Measurements from ENCODE around the gene SLAMF9.

Gene SLAMF9

DNA sequence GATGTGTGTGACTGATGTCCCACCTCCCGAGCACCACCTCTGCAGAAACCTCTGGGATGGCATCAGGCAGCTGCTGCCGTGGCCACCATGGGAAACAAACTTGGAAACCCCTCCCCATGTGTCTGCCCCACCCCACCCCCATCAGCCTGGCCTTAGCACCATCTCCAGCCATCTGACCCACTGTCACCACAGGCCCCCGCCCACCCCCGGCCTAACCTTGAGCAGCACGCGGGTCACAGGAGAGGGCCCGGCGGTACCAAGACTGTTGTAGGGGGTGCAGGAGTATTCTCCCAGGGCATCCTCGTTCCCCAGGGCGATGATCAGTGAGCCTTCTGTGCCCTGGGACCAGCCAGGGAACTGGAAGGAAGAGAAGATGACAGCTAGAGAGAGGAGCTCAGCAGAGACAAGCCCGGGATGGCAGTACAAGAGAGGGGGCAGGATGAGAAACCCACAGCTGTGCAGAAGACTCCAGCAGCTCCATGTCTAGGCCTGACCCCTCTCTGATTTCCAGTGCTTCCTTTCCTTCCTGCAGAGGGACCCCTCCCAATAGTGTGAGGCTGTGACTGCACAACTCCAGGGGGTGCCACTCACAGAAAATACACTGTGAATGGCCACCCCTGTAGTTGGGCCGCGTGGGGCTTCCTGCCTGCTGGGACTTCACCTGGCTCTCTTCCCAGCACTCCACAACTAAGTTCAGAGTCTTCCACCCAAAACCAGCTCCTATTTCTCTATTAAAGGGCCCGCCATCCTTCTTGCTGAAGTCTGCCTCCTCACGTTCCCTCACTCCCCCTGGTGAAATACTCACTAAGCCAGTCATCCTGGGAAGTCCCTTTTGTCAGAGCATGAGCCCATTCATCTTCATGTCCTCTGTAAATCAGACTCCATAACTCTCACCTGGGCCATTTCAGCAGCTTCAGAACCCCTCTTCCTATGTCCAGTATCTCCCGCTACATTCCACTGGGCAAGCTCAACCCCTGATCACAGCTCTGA lies 21.4 kb downstream of the SLAMF9 start:
- no peak for DNase-seq

DNA sequence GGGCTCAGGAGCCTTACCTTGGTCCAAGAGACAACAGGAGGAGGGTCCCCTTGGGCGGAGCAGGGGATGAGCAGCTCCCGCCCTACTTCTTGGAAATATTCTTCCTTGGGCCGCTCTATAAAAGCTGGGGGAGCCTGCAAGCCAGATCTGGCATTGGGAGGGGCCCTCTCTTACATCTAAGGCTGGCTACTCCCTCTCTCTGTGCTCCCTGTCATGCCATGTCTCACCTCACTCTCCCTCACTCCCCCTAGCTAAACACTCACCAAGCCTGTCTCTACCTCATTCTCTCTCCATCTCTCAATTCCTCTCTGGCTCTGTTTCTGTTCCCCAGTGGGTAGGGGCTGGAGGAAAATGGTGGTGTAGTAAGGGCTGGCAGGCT lies 22.3 kb downstream of the SLAMF9 start:
- DNase-seq: no peak

- DNase-seq: no peak
Measured at GRCh38 chr1:159931101-159931794, 22.8 kb downstream of the SLAMF9 start.

DNA sequence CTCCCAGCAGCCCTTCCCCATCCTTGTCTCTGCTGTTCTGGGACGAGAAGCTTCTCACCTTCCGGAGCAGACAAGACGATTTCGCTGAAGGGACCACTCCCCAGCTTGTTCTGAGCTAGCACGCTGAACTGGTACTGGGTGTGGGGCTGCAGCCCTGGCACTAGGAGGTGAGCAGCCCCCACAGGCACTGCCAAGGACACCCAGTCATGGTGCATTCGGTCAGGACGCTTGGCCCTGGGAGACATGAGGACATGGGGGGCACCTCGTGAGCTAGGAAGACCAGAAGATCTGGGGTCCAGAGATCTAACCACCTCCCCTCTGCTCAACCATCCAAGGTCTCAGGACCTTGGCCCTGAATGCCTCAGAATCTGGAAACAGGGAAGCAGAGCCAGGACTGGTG lies 23.4 kb downstream of the SLAMF9 start:
- no peak for DNase-seq

DNA sequence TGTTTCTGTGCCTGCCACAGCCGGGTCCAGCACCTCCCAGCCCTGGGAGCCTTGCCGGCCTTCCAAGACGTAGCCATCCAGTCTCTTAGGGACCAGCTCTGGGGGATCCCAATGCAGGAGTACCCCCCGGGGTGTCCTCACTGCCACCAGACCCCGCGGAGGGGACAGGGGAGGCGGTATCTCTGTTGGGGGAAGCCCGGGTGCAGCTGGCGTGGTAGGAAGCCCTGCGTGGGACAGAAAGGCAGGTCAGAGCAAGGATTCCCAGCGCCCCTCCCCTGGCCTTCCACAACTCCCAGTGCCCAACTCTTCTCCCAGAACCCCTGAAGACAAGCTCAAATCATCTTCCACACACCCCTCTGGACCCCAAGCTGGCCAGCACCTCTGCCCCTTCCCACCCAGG lies 23.8 kb downstream of the SLAMF9 start:
- DNase-seq: no peak

- DNase-seq: no peak
Measured at GRCh38 chr1:159929155-159930051, 24.6 kb downstream of the SLAMF9 start.

DNA sequence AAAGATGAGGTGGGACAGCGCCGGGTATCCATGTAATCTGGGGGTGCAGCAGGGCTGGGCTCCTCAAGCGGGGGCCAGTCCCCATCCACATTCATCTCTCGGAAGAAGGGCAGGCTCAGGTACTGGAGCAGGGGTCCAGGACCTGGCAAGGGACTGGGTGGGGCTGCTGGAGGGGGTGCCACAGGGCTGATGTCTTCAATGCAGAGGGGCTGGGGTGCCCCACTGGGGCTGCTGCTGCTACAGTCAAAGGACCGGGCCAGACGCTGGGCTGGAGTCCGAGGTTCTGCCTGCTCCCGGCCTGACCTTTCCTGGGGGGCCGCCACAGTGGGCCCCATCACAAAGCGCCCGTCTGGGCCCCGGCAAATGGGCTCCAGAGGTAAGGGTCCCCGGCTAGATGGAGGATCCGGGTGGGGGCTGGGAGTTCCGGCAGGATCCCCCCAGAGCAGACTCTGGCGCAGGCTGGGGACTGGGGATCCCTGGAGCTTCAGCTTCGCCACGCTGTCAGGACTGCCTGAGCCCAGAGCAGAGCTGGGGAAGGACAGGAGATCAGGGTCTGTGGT lies 25.5 kb downstream of the SLAMF9 start:
- DNase-seq: no peak

- DNase-seq: no peak
Measured at GRCh38 chr1:159927849-159928431, 26.1 kb downstream of the SLAMF9 start.

GRCh38 chr1:159927211-159927848 lies 26.7 kb downstream of the SLAMF9 start:
- DNase-seq: no peak

DNA sequence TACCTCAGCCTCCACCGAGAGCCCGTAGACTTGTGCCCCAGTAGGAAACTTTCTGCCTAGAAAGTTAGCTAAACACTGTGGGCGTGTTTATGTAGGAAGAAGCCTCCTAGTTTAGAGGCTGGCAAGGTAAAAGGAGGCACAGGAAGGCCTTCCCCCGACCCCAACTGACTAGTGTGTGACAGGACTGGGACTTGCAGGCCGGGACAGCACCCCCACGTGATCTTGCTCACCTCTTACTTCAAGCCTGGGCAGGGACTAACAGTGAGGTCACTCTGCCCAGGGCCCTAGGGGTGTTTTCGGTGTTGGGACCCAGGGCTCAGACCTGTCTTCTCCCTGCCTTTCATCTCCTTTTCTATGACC lies 28.3 kb downstream of the SLAMF9 start:
- DNase-seq: no peak

GRCh38 chr1:159924791-159925718 lies 29.0 kb downstream of the SLAMF9 start, which contains the start of gene TAGLN2:
Gene TAGLN2, minus strand, starts transcription at chr1:159925507. Its CDS starts 4,998 bp downstream, at chr1:159920509.
- DNase-seq: peak; percentile 94

- peak; percentile 85 for DNase-seq
Measured at GRCh38 chr1:159924025-159924790, 29.8 kb downstream of the SLAMF9 start.

DNA sequence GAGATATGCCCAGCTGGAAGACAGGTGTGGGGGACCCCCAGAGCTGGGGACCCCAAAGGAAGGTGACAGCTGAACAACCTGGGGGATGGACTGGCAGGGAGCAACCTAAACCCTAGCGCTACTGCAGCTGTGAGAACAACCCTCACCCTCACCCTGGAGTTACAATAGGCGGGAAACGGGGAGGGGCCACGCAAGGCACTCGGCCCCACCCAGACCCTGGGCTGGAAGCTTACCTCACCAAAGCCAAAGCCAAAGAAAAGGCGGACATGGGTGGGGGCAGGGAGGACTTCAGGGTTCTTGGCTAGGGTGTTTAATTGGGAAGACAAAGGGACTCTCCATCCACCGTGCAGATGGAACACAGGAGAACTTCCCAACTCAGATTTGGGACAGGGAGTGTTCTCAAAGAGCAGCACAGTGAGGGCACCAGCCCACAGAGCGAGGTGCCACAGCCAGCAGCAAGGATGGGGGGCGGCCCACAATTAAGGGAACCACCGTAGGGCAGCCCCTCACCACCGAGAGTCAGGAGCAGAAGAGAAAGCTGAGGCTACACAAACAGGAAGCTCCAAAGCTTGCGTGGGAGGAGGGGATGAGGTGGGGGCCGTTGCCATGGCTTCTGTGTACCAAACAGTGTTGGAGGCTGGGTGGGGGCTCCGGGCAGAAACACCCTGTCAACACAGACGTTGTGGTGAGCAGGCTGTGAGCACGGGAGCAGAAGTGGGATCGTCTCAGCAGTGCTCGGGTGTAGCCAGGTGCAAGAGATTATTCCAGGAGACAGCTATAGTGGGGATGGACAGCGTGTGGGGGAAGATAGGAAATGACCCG lies 30.6 kb downstream of the SLAMF9 start:
- DNase-seq: peak; percentile 98

GRCh38 chr1:159922511-159923202 lies 31.4 kb downstream of the SLAMF9 start:
- DNase-seq: peak; percentile 53

- peak; percentile 66 for DNase-seq
Measured at GRCh38 chr1:159921700-159922504, 32.1 kb downstream of the SLAMF9 start.

DNA sequence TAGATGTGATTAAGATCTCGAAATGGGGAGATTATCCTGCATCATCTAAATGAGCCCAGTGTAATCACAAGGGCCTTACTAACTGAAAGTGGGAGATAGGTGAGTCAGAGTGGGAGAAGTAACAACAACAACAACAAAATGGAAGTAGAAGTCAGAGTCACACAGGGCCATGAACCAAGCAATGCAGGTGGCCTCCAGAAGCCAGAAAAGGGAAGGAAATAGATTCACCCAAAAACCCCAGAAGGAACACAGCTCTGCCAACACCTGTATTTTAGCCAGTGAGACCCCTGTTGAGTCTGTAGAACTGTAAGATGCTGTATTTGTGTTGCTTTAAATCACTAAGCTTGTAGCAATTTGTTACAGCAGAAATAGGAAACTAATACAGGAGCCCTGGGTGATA lies 32.8 kb downstream of the SLAMF9 start:
- peak; percentile 57 for DNase-seq

DNA sequence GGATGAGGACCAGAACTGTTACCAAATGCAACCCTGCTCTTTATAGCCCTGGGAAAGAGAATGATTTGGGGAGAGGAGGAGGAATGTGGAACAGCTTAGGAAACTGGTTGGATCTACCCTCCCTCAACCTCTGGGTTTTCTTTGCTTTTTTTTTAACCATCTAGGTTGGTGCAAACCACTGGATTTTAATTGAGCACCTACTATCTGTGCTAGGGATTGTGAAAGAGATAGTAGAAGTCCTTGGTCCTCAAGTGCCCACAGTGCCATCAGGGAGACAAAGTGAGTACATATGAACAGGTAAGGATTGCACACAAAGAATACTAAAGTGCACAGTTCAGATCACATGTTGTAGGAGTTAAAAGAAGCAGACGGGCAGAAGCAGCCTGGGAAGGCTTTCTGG lies 33.4 kb downstream of the SLAMF9 start:
- no peak for DNase-seq

All from CD4-positive, alpha-beta T cell treated with Interferon gamma for 1 hour (primary cell).